ENCODE results near the gene OPN3. TPM values are rescaled to one million over a fixed set of nuclear protein-coding genes. Genes with fewer than 3 reads are reported as not detected.

Gene OPN3
- total RNA-seq, 2 donors from 2014 or later: 6.3 to 9.9 TPM

GRCh38 chr1:241652012-241652411, 11.8 kb upstream of the OPN3 start, which contains the start of gene WDR64:
Gene WDR64 (plus strand): TSS chr1:241652281. CDS start chr1:241652485, 204 bp downstream.
- Histone ChIP-seq H3K9me3 (no peaks in the 10 kb centered on the region), H3K4me3 (no peak within 1 kb of the TSS), H3K27me3 (no peaks in the 10 kb centered on the region), H3K36me3 (no peaks in the 10 kb centered on the region), H3K27ac (no peak within 1 kb of the TSS), H3K4me1 (no peaks in the 10 kb centered on the region)
- no peak for TF ChIP-seq CTCF (IDR thresholded peaks at IDR 0.05)
- DNase-seq (ENCODE audit: low spot score): no peak

- no peaks in the 10 kb centered on the region for H3K27me3 ChIP-seq
- no peak overlapping the region for H3K4me3 ChIP-seq
- no peak for TF ChIP-seq CTCF (IDR thresholded peaks at IDR 0.05)
- H3K27ac ChIP-seq: no peak overlapping the region
- DNase-seq (ENCODE audit: low spot score): no peak
- no peaks in the 10 kb centered on the region for H3K9me3 ChIP-seq
- no peaks in the 10 kb centered on the region for H3K36me3 ChIP-seq
- H3K4me1 ChIP-seq: no peaks in the 10 kb centered on the region
Observed at GRCh38 chr1:241648159-241648558, 8.0 kb upstream of the OPN3 start.

GRCh38 chr1:241647658-241648057, 7.5 kb upstream of the OPN3 start:
- Histone ChIP-seq H3K27ac (no peak overlapping the region), H3K27me3 (no peaks in the 10 kb centered on the region), H3K4me1 (no peaks in the 10 kb centered on the region), H3K4me3 (no peak overlapping the region), H3K36me3 (no peaks in the 10 kb centered on the region), H3K9me3 (no peaks in the 10 kb centered on the region)
- no peak for DNase-seq (ENCODE audit: low spot score)
- TF ChIP-seq CTCF (IDR thresholded peaks at IDR 0.05): no peak

GRCh38 chr1:241646201-241646600, 6.0 kb upstream of the OPN3 start:
- Histone ChIP-seq H3K27ac (no peak overlapping the region), H3K4me3 (no peak overlapping the region), H3K36me3 (no peaks in the 10 kb centered on the region), H3K9me3 (no peaks in the 10 kb centered on the region), H3K4me1 (no peaks in the 10 kb centered on the region), H3K27me3 (no peaks in the 10 kb centered on the region)
- TF ChIP-seq CTCF (IDR thresholded peaks at IDR 0.05): no peak
- no peak for DNase-seq (ENCODE audit: low spot score)

GRCh38 chr1:241645199-241645598, 5.0 kb upstream of the OPN3 start:
- H3K4me3 ChIP-seq: no peak overlapping the region
- no peaks in the 10 kb centered on the region for H3K36me3 ChIP-seq
- no peak for TF ChIP-seq CTCF (IDR thresholded peaks at IDR 0.05)

GRCh38 chr1:241644259-241644658, 4.1 kb upstream of the OPN3 start:
- no peak overlapping the region for H3K27ac ChIP-seq
- H3K4me1 ChIP-seq: no peaks in the 10 kb centered on the region
- no peaks in the 10 kb centered on the region for H3K9me3 ChIP-seq
- no peaks in the 10 kb centered on the region for H3K36me3 ChIP-seq
- TF ChIP-seq CTCF (IDR thresholded peaks at IDR 0.05): no peak
- no peak for DNase-seq (ENCODE audit: low spot score)
- H3K27me3 ChIP-seq: no peaks in the 10 kb centered on the region
- H3K4me3 ChIP-seq: no peak overlapping the region

More at GRCh38 chr1:241645199-241645598, 5.0 kb upstream of the OPN3 start:
- Histone ChIP-seq H3K9me3 (no peaks in the 10 kb centered on the region), H3K4me1 (no peaks in the 10 kb centered on the region), H3K27me3 (no peaks in the 10 kb centered on the region), H3K27ac (no peak overlapping the region)
- DNase-seq (ENCODE audit: low spot score): no peak

Data from right atrium auricular region (tissue), 2 donors.